Central memory CD4-positive, alpha-beta T cell (primary cell): Measurements from ENCODE around the gene OLA1.

Experiments used
- DNase-seq: peaks from one replicate; pipeline ENCODE4 v3.0.0; 2022

The OLA1 gene

GRCh38 chr2:174026122-174026845 lies 222.0 kb downstream of the OLA1 start:
- DNase-seq: no peak

- DNase-seq: no peak
Measured at GRCh38 chr2:174025271-174026121, 222.8 kb downstream of the OLA1 start.

GRCh38 chr2:174024524-174025270 lies 223.6 kb downstream of the OLA1 start:
- no peak for DNase-seq

- no peak for DNase-seq
Measured at GRCh38 chr2:174023591-174024523, 224.5 kb downstream of the OLA1 start.
